Ammon's horn (tissue), 1 donor: Measurements from ENCODE around the gene MUC5B.
"Not testable (repeated sequence)": the region's sequence is repeated elsewhere in the genome, so short reads cannot be mapped to it uniquely, and the experiment has no call there.

Experiments used
- DNase-seq: peaks from one replicate; pipeline ENCODE4 v3.0.0-alpha.2; 2016; ENCODE audit warnings: low spot score

The MUC5B gene

GRCh38 chr11:1251236-1251770 is 28.4 kb downstream of the MUC5B start:
- no peak for DNase-seq

- no peak for DNase-seq
Measured at GRCh38 chr11:1252371-1253102, 29.7 kb downstream of the MUC5B start.

- no peak for DNase-seq
Measured at GRCh38 chr11:1253103-1253485, 30.2 kb downstream of the MUC5B start.

DNA sequence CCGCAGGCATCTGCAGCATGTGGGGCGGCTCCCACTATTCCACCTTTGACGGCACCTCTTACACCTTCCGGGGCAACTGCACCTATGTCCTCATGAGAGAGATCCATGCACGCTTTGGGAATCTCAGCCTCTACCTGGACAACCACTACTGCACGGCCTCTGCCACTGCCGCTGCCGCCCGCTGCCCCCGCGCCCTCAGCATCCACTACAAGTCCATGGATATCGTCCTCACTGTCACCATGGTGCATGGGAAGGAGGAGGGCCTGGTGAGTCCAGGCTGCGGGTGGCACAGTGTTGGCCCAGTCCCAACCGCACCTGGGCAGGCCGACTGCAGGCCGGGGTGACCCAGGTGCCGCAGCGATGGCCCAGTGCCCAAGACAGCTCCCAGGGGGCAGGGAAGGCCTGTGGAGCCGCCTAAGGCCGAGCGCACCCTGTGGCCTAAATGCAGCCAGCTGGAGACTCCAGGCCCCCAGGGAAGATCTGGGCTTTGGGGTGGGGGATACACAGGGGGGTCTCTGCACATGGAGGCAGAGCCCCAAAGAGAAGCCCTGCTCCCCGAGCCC is 31.3 kb downstream of the MUC5B start:
- no peak for DNase-seq

- no peak for DNase-seq
Measured at GRCh38 chr11:1254733-1255132, 31.9 kb downstream of the MUC5B start.

- DNase-seq: no peak
Measured at GRCh38 chr11:1255151-1255550, 32.3 kb downstream of the MUC5B start.

DNA sequence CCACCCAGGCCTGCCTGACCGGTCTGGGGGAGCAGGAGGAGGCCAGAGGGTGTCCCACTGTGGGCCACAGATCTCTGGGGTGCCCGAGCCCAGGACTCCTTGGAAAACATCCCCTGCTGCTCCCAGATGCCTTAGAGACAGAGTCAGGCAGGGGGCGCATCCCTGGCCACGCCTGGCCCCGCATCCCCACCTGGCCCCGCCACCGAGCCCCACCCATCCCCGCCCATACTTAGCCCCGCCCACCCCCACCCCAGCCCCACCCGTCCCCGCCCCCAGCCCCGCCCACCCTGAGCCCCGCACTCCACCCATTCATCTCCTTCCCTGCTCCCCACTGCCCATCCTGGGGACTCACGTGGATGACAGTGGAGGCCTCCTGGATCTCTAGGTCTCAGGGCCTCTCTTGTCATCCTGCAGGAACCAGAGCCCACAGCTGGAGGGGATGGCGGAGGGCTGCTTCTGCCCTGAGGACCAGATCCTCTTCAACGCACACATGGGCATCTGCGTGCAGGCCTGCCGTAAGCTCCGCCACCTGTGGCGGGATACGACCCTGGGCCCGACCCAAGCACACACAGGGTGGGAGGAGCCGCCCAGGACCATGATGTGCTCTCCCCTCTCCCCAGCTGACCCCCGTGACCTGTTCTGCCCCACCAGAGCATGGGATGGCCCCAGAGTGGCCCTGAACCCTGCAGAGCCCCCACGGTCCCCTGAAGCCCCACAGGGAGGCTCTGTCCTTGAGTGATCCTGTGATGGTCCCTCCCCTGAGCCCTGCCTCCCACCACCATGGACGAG is 33.6 kb downstream of the MUC5B start:
- DNase-seq: no peak

DNA sequence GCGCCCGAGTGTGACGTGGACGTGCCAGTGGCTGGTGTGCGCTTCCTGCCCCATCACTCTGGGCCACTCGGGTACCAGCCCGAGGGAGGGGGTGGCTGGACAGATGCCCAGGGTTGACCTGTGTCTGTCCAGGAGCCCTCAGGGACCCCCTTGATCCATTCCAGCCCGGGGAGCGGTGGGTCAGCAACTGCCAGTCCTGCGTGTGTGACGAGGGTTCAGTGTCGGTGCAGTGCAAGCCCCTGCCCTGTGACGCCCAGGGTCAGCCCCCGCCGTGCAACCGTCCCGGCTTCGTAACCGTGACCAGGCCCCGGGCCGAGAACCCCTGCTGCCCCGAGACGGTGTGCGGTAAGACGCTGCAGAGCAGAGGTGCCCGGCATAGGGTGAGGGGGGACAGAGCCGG is 34.5 kb downstream of the MUC5B start:
- DNase-seq: no peak

GRCh38 chr11:1257916-1258315 is 35.0 kb downstream of the MUC5B start:
- no peak for DNase-seq

DNA sequence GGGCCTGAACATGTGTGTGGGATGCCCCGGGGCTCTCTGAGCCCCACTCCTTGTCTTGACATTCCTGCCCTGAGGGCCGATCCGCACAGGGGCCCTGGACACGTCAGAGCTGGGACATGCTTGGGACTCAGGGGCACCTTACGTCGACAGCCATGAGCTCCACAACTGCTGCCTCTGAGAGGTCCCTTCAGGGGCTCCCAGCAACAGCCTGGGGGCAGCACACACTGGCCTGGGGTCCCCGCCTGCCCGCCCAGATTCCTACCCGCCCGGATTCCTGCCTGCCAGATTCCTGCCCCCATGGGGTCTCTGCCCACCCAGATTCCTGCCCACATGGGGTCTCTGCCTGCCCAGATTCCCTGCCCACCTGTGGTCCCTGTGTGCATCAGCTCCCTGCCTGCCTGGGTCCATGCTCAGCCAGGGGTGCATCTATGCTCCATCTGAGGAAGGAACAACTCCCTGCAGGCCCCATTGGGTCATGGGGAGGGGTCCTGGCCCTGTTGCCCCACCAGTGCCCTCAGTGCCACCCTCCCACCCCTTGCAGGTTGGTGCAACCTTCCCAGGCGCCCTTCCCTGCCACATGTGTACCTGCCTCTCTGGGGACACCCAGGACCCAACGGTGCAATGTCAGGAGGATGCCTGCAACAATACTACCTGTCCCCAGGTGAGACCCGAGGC is 35.7 kb downstream of the MUC5B start:
- no peak for DNase-seq

DNA sequence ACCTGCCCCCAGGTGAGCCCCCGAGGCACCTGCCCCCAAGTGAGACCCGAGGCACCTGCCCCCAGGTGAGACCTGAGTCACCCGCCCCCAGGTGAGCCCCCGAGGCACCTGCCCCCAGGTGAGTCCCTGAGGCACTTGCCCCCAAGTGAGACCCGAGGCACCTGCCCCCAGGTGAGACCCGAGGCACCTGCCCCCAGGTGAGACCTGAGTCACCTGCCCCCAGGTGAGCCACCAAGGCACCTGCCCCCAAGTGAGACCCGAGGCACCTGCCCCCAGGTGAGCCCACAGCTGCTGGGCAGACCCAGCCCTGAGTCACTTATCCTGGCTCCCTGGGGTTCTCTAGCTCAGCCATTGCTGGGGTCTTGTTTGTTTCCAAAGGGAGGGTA is 36.2 kb downstream of the MUC5B start:
- DNase-seq: no peak

DNA sequence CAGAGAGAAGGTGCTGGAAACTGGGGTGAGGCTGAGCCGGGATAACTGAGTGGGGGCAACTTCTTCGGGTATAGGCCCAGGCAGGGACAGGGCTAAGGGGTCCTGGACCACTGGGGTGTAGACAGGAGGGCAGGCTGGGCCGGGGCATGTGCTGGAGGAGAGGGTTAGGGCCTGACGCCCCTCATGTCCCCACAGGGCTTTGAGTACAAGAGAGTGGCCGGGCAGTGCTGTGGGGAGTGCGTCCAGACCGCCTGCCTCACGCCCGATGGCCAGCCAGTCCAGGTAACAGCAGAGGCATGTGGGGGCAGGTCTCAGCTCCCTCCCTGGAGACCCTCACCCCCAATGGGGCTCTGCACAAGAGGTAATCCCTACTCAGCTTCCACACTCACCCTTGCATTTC is 36.7 kb downstream of the MUC5B start:
- DNase-seq: no peak

DNA sequence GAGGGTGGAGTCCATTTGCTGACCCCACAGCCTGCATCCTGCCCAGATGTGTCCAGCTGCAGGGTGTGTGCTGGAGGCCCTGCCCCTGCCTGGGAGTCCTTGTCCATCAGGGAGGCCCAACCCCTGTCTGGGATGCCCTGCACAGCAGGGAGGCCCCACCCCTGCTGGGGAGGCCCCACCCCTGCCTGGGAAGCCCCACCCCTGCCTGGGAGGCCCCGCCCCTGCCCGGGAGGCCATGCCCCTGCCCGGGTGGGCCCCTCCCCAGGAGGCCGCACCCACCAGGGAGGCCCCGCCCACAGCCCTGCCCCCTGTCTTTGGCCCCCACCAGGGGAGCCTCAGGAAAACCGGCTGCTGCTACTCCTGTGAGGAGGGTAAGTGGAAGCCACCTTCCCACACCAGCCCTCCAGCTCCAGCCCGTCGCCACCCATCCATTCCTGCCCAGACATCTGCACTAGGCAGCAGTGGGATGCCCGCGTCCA is 37.2 kb downstream of the MUC5B start:
- DNase-seq: no peak

GRCh38 chr11:1260620-1261019 is 37.8 kb downstream of the MUC5B start:
- DNase-seq: no peak

DNA sequence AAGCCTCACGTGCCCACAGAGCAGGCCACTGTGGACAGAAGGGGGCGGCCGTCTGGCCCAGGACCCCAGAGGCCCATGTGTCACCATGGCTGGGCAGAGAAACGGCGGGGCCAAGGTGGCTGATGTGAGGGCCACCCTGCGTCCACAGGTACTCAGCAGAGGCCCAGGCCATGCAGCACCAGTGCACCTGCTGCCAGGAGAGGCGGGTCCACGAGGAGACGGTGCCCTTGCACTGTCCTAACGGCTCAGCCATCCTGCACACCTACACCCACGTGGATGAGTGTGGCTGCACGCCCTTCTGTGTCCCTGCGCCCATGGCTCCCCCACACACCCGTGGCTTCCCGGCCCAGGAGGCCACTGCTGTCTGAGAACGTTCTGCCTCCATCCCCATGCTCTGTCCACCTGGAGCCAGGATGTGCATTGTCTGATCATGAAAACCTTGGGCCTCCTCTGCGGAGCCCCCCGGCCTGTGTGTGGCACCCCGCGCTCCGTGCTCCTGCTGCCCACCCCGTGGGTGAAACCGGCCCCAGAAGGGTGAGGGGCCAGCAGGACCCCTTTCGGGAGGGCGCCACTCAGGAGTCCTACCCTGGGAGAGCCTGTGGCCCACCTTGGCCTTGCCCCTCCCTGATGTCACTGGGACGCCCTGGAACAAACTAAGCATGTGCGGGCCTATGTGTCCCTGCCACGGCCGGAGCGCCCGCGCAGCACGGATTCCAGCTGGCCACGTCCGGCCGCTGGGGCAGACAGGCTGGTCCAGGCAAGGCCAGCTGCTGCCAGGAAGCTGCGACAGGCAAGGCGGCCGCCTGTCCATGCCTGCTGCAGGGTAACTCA is 38.6 kb downstream of the MUC5B start:
- DNase-seq: no peak

DNA sequence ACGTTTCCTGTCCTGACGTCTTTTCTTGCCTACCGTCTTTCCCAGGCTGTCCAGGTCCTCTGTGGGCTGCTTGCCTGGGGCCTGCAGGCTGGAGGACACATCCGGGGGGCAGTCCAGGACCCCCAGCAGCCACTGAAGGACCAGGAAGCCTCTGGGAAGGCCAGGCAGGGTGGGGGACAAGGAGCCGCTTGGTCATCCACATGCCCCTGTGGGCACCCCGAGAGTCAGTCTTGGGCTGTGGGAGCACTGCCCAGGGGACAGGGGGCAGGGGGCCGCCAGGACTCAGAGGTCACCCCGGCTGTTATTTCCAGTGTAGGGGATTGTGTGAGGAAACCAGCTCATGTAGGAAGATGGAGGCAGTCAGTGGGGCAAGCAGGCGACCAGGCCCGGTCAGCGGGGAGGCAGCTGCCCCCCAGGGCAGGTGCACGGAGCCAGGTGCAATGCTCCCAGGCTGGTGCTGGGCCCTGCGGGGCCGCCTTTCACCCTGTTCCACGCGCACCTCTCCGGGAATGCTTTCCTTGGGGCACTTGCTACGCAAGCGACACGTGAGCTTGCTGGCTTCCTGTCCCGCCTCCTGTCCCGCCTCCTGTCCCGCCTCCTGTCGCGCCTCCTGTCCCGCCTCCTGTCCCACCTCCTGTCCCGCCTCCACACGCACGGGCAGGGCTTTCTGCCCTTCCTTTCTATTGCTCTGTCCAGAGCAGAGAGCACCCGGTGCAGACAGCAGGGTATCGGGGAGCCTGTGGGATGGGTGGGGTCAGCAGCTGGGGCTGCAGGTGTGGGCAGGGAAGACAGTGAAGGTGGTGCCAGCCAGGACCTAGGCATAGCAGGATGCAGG is 39.5 kb downstream of the MUC5B start:
- DNase-seq: peak; percentile 99

DNA sequence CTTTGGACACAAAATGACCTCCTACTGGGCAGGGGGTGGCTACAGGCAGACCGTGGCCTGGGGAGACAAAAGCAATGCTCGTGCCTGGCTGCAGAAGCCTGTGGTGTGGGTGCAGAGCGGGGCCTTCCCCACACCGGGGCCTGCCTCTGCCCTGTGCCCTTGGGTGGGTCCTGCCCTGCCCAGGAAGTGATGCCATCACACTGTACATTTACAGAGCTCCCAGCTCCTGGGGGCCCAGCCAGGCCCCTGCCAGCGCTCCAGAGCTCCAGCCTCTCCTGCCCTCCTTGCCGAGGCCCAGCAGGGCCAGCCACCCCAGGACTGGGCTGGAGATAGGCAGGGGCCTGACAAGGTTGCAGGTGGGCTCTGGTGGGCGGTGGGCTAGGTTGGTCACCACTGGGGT is 40.1 kb downstream of the MUC5B start:
- DNase-seq: no peak

DNA sequence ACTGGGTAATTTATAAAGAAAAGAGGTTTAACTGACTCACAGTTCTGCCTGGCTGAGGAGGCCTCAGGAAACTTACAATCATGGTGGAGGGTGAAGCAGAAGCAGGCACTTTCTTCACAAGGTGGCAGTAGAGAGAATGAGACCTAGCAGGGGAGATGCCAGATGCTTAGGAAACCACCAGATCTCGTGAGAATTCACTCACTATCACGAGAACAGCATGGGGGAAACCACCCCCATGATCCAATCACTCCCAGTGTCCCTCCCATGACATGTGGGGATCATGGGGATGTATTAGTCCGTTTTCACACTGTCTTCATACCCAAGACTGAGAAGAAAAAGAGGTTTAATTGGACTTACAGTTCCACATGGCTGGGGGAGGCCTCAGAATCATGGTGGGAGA is 41.6 kb downstream of the MUC5B start:
- peak; percentile 64 for DNase-seq

- DNase-seq: not testable (repeated sequence)
Measured at GRCh38 chr11:1265480-1265879, 42.6 kb downstream of the MUC5B start.

DNA sequence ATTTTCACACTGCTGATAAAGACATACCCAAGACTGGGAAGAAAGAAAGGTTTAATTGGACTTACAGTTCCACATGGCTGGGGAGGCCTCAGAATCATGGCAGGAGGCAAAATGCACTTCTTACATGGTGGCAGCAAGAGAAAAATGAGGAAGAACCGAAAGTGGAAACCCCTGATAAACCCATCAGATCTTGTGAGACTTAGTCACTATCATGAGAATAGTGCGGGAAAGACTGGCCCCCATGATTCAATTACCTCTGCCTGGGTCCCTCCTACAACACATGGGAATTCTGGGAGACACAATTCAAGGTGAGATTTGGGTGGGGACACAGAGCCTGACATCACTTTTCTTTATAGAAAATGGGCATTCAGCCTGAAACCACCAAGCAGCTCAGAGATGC is 44.1 kb downstream of the MUC5B start:
- DNase-seq: not testable (repeated sequence)
